ENCODE data around the gene DLG5. TPM values are rescaled to one million over a fixed set of nuclear protein-coding genes. Genes with fewer than 3 reads are reported as not detected.
A peak's percentile ranks its signal among the peaks of the same experiment; 100 is the strongest.

The DLG5 gene
- total RNA-seq, 2 donors from 2014 or later, result 1.3 to 4.6 TPM

GRCh38 chr10:77925795-77926565 lies 575 bp downstream of the DLG5 start:
- H3K9me3 Mint-ChIP-seq, result no peaks in the 10 kb centered on the region
- peaks cover 6% of the 10 kb centered on the region in 2 donors for H3K36me3 Mint-ChIP-seq
- peak in 1 of 2 donors; percentile 33 for DNase-seq (ENCODE audit: low spot score in 2 of 2)
- H3K27ac Mint-ChIP-seq, result no peak overlapping the region
- peak; percentile 75 to 77 for ATAC-seq

- Mint-ChIP-seq H3K36me3 (peaks cover 6% of the 10 kb centered on the region in 2 donors), H3K27ac (no peak overlapping the region), H3K9me3 (no peaks in the 10 kb centered on the region)
- no peak for DNase-seq (ENCODE audit: low spot score in 2 of 2)
- no peak for ATAC-seq
Measured at GRCh38 chr10:77925410-77925794, 1.2 kb downstream of the DLG5 start.

GRCh38 chr10:77922566-77923179 lies 3.9 kb downstream of the DLG5 start:
- no peak for DNase-seq (ENCODE audit: low spot score in 2 of 2)
- H3K9me3 Mint-ChIP-seq, result no peaks in the 10 kb centered on the region
- ATAC-seq, result no peak
- no peak overlapping the region for H3K27ac Mint-ChIP-seq
- H3K36me3 Mint-ChIP-seq, result peaks cover 6% of the 10 kb centered on the region in 2 donors

- Mint-ChIP-seq H3K27ac (no peak overlapping the region), H3K9me3 (no peaks in the 10 kb centered on the region), H3K36me3 (peaks cover 6% of the 10 kb centered on the region in 2 donors)
- ATAC-seq, result no peak
- no peak for DNase-seq (ENCODE audit: low spot score in 2 of 2)
Measured at GRCh38 chr10:77922055-77922454, 4.5 kb downstream of the DLG5 start.

- ATAC-seq, result no peak
- Mint-ChIP-seq H3K36me3 (peaks cover 6% of the 10 kb centered on the region in 2 donors), H3K9me3 (no peaks in the 10 kb centered on the region), H3K27ac (peak overlapping the region in 1 of 2 donors; percentile 52)
- DNase-seq (ENCODE audit: low spot score in 2 of 2), result no peak
Measured at GRCh38 chr10:77921395-77921794, 5.2 kb downstream of the DLG5 start.

- Mint-ChIP-seq H3K27ac (no peak overlapping the region), H3K36me3 (peaks cover 5 to 6% of the 10 kb centered on the region in 2 donors), H3K9me3 (no peaks in the 10 kb centered on the region)
- DNase-seq (ENCODE audit: low spot score in 2 of 2) (no peak), ATAC-seq (no peak)
Measured at GRCh38 chr10:77920495-77920894, 6.1 kb downstream of the DLG5 start.

- no peaks in the 10 kb centered on the region for H3K36me3 Mint-ChIP-seq
- no peaks in the 10 kb centered on the region for H3K9me3 Mint-ChIP-seq
- H3K27ac Mint-ChIP-seq, result no peak overlapping the region
- DNase-seq (ENCODE audit: low spot score in 2 of 2) (no peak), ATAC-seq (no peak)
Measured at GRCh38 chr10:77919713-77920108, 6.8 kb downstream of the DLG5 start.

GRCh38 chr10:77915319-77916105 lies 11.0 kb downstream of the DLG5 start:
- H3K36me3 Mint-ChIP-seq, result no peaks in the 10 kb centered on the region
- no peaks in the 10 kb centered on the region for H3K9me3 Mint-ChIP-seq
- no peak for ATAC-seq
- no peak for DNase-seq (ENCODE audit: low spot score in 2 of 2)
- H3K27ac Mint-ChIP-seq, result no peak overlapping the region

GRCh38 chr10:77913090-77913489 lies 13.5 kb downstream of the DLG5 start:
- Mint-ChIP-seq H3K9me3 (no peaks in the 10 kb centered on the region), H3K36me3 (no peaks in the 10 kb centered on the region), H3K27ac (no peak overlapping the region)
- ATAC-seq, result no peak
- DNase-seq (ENCODE audit: low spot score in 2 of 2), result no peak

- no peak for DNase-seq (ENCODE audit: low spot score in 2 of 2)
- H3K9me3 Mint-ChIP-seq, result no peaks in the 10 kb centered on the region
- ATAC-seq, result no peak
- H3K36me3 Mint-ChIP-seq, result no peaks in the 10 kb centered on the region
- no peak overlapping the region for H3K27ac Mint-ChIP-seq
Measured at GRCh38 chr10:77912576-77912975, 14.0 kb downstream of the DLG5 start.

- ATAC-seq, result no peak
Measured at GRCh38 chr10:77911535-77912123, 14.9 kb downstream of the DLG5 start.

GRCh38 chr10:77910524-77911145 lies 15.9 kb downstream of the DLG5 start:
- no peak for ATAC-seq
- H3K9me3 Mint-ChIP-seq, result no peaks in the 10 kb centered on the region
- H3K27ac Mint-ChIP-seq, result no peak overlapping the region
- H3K36me3 Mint-ChIP-seq, result no peaks in the 10 kb centered on the region
- DNase-seq (ENCODE audit: low spot score in 2 of 2), result no peak

More at GRCh38 chr10:77911535-77912123, 14.9 kb downstream of the DLG5 start:
- Mint-ChIP-seq H3K36me3 (no peaks in the 10 kb centered on the region), H3K27ac (no peak overlapping the region), H3K9me3 (no peaks in the 10 kb centered on the region)
- no peak for DNase-seq (ENCODE audit: low spot score in 2 of 2)

- no peak for DNase-seq (ENCODE audit: low spot score in 2 of 2)
- Mint-ChIP-seq H3K9me3 (no peaks in the 10 kb centered on the region), H3K36me3 (no peaks in the 10 kb centered on the region), H3K27ac (no peak overlapping the region)
- no peak for ATAC-seq
Measured at GRCh38 chr10:77909749-77910375, 16.7 kb downstream of the DLG5 start.

GRCh38 chr10:77909021-77909748 lies 17.4 kb downstream of the DLG5 start:
- no peak for DNase-seq (ENCODE audit: low spot score in 2 of 2)
- H3K9me3 Mint-ChIP-seq, result no peaks in the 10 kb centered on the region
- H3K27ac Mint-ChIP-seq, result no peak overlapping the region
- no peak for ATAC-seq
- H3K36me3 Mint-ChIP-seq, result no peaks in the 10 kb centered on the region

- no peak for ATAC-seq
- no peaks in the 10 kb centered on the region for H3K36me3 Mint-ChIP-seq
- no peak for DNase-seq (ENCODE audit: low spot score in 2 of 2)
Measured at GRCh38 chr10:77907900-77908717, 18.4 kb downstream of the DLG5 start.

More at GRCh38 chr10:77907900-77908717, 18.4 kb downstream of the DLG5 start:
- H3K9me3 Mint-ChIP-seq, result no peaks in the 10 kb centered on the region
- no peak overlapping the region for H3K27ac Mint-ChIP-seq
